Panc1 (cell line): ENCODE measurements around the gene ALDH9A1.

Experiments used
- POLR2AphosphoS5 ChIP-seq: IDR thresholded peaks from 2 replicates; pipeline ENCODE4 v1.6.1; 2012; ENCODE audit warnings: mild to moderate bottlenecking, low read depth, low read length, moderate library complexity
- TF ChIP-seq, protein P1 (sequence below), 2 experiments: IDR thresholded peaks; 2 replicates each; pipeline ENCODE4 v1.6.1; 2011 to 2012; ENCODE audit warnings: low read depth in 2 of 2, control low read depth in 1 of 2, low read length in 1 of 2, mild to moderate bottlenecking in 1 of 2, moderate library complexity in 1 of 2; ENCODE audit not compliant: insufficient read depth in 1 of 2

DNA sequence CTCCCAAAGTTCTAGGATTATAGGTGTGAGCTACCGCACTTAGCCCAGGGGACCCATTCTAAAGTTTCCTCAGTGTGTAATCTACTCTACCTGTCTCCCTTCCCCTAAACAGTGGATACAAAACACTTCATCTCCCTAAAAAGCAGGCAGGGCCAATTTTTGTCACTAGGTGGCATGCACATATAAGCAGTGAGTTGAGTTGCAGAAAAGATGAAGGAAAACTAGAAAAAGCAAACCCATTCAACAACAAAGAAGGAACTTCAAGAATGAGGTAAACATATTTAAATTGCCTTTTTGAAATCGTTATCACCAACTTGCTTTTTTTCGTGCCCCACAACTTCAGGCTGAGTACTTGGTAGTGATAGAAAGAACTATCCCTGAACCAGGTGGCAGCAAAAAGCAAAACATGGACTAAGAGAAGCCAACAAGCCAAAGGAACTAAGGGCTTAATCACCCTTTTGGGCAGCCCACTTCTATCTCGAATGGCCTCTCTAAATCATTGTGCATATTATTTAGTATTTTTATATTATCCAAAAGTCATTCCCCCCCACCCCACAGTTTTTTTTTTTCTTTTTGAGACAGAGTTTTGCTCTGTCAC, 19.7 kb upstream of the ALDH9A1 start:
- TF ChIP-seq POLR2AphosphoS5: no peak
- TF ChIP-seq, protein P1, sequence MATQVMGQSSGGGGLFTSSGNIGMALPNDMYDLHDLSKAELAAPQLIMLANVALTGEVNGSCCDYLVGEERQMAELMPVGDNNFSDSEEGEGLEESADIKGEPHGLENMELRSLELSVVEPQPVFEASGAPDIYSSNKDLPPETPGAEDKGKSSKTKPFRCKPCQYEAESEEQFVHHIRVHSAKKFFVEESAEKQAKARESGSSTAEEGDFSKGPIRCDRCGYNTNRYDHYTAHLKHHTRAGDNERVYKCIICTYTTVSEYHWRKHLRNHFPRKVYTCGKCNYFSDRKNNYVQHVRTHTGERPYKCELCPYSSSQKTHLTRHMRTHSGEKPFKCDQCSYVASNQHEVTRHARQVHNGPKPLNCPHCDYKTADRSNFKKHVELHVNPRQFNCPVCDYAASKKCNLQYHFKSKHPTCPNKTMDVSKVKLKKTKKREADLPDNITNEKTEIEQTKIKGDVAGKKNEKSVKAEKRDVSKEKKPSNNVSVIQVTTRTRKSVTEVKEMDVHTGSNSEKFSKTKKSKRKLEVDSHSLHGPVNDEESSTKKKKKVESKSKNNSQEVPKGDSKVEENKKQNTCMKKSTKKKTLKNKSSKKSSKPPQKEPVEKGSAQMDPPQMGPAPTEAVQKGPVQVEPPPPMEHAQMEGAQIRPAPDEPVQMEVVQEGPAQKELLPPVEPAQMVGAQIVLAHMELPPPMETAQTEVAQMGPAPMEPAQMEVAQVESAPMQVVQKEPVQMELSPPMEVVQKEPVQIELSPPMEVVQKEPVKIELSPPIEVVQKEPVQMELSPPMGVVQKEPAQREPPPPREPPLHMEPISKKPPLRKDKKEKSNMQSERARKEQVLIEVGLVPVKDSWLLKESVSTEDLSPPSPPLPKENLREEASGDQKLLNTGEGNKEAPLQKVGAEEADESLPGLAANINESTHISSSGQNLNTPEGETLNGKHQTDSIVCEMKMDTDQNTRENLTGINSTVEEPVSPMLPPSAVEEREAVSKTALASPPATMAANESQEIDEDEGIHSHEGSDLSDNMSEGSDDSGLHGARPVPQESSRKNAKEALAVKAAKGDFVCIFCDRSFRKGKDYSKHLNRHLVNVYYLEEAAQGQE (IDR thresholded peaks at IDR 0.05; ENCODE audit: insufficient read depth in 1 of 2, low read depth in 2 of 2, low read length in 1 of 2): no peak
